SK-N-SH (cell line): ENCODE measurements around the gene FAM219A. TPM values are rescaled to one million over a fixed set of nuclear protein-coding genes. Genes with fewer than 3 reads are reported as not detected.
A peak's percentile ranks its signal among the peaks of the same experiment; 100 is the strongest.

Experiments used
- CTCF ChIA-PET: fragments of 300-600, 350-600 bp; formaldehyde crosslinking; extraction: SDS; loops from one replicate; lab custom pipeline; 2021; lab: Yijun Ruan, JAX
- POLR2A ChIA-PET: fragments of 350-600 bp; sonication (Branson Sonifier 250); formaldehyde crosslinking; extraction: SDS; loops from one replicate; lab custom pipeline; 2020; ENCODE audit warnings: antibody characterized with exemption, inconsistent platforms; lab: Yijun Ruan, JAX
- DNase-seq: peaks from one replicate; pipeline ENCODE4 v3.0.0; 2012
- H2AFZ ChIP-seq: fragments of 200-600 bp; sonication (generic); 2 replicates; pipeline ENCODE4 v1.8.1; 2016; ENCODE audit warnings: antibody characterized with exemption, mild to moderate bottlenecking, low read depth
- H3F3A ChIP-seq: fragments of 200-600 bp; sonication (generic); replicated peaks from 2 replicates; pipeline ENCODE3; 2016; ENCODE audit warnings: antibody characterized with exemption, mild to moderate bottlenecking; ENCODE audit not compliant: insufficient read depth
- H3K27ac ChIP-seq, 2 experiments: fragments of 200-500 bp in 1 of 2; fragments of 200-600 bp in 1 of 2; sonication (Bioruptor generic) in 1 of 2; sonication (generic), shearing (Covaris generic) in 1 of 2; 2 replicates each; pipeline versions ENCODE4 v1.5.1 to v1.6.1; 2014 to 2016; ENCODE audit warnings: low read depth in 2 of 2, inconsistent platforms in 1 of 2, low read length in 1 of 2, mild to moderate bottlenecking in 1 of 2, mixed read lengths in 1 of 2
- H3K27me3 ChIP-seq: fragments of 200-600 bp; sonication (generic), shearing (Covaris generic); 2 replicates; pipeline ENCODE4 v1.6.1; 2016; ENCODE audit warnings: mixed run types; ENCODE audit not compliant: insufficient read depth
- H3K36me3 ChIP-seq, 2 experiments: fragments of 200-500 bp in 1 of 2; fragments of 200-600 bp in 1 of 2; sonication (Bioruptor generic) in 1 of 2; sonication (generic) in 1 of 2; replicated peaks in 1 of 2; 2 replicates each; pipeline versions ENCODE3 to v1.5.1; 2014 to 2016; ENCODE audit warnings: low read length in 1 of 2, mild to moderate bottlenecking in 1 of 2; ENCODE audit not compliant: insufficient read depth in 2 of 2, control insufficient read depth in 1 of 2
- H3K4me1 ChIP-seq, 2 experiments: fragments of 200-500 bp in 1 of 2; fragments of 200-600 bp in 1 of 2; sonication (Bioruptor generic) in 1 of 2; sonication (generic), shearing (Covaris generic) in 1 of 2; 2 replicates each; pipeline versions ENCODE4 v1.5.1 to v1.6.1; 2014 to 2016; ENCODE audit warnings: low read depth in 1 of 2, low read length in 1 of 2, mixed run types in 1 of 2; ENCODE audit not compliant: insufficient read depth in 2 of 2, control insufficient read depth in 1 of 2
- H3K4me2 ChIP-seq: fragments of 200-600 bp; sonication (generic), shearing (Covaris generic); 2 replicates; pipeline ENCODE4 v1.6.1; 2017; ENCODE audit warnings: mixed run types
- H3K4me3 ChIP-seq, 2 experiments: fragments of 200-500 bp in 1 of 2; fragments of 200-600 bp in 1 of 2; sonication (Bioruptor generic) in 1 of 2; sonication (generic), shearing (Covaris generic) in 1 of 2; 2 replicates each; pipeline versions ENCODE4 v1.5.1 to v1.8.1; 2014 to 2016; ENCODE audit warnings: low read depth in 2 of 2, inconsistent platforms in 1 of 2, low read length in 1 of 2, mild to moderate bottlenecking in 1 of 2, mixed read lengths in 1 of 2, moderate library complexity in 1 of 2
- H3K79me2 ChIP-seq: fragments of 200-600 bp; sonication (generic); 2 replicates; pipeline ENCODE4 v1.8.1; 2017; ENCODE audit warnings: mild to moderate bottlenecking; ENCODE audit not compliant: insufficient read depth
- H3K9ac ChIP-seq: fragments of 200-600 bp; sonication (generic); 2 replicates; pipeline ENCODE4 v1.6.1; 2017; ENCODE audit warnings: mixed run types
- H3K9me2 ChIP-seq: fragments of 200-600 bp; sonication (generic); 2 replicates; pipeline ENCODE4 v1.6.1; 2017; ENCODE audit warnings: mixed run types
- H3K9me3 ChIP-seq: fragments of 200-600 bp; sonication (generic); 2 replicates; pipeline ENCODE4 v1.6.1; 2017; ENCODE audit warnings: mixed run types, mild to moderate bottlenecking, moderate library complexity
- H4K20me1 ChIP-seq: fragments of 200-600 bp; sonication (generic); 2 replicates; pipeline ENCODE4 v1.6.1; 2017; ENCODE audit warnings: mild to moderate bottlenecking, mixed run types; ENCODE audit not compliant: insufficient read depth
- EP300 ChIP-seq, 2 experiments: IDR thresholded peaks; 2 replicates each; pipeline versions ENCODE4 v1.4.0 to v1.6.1; 2012; ENCODE audit warnings: borderline replicate concordance in 1 of 2, low read depth in 1 of 2, low read length in 1 of 2
- FOXM1 ChIP-seq: IDR thresholded peaks from 2 replicates; pipeline ENCODE4 v1.4.0; 2012; ENCODE audit warnings: low read depth, mild to moderate bottlenecking
- MEF2A ChIP-seq: IDR thresholded peaks from 2 replicates; pipeline ENCODE4 v1.4.0; 2012; ENCODE audit warnings: low read depth, borderline replicate concordance
- NFIC ChIP-seq: IDR thresholded peaks from 2 replicates; pipeline ENCODE4 v1.4.0; 2012; ENCODE audit warnings: borderline replicate concordance
- REST ChIP-seq: IDR thresholded peaks from 2 replicates; pipeline ENCODE4 v1.6.1; 2012; ENCODE audit warnings: mild to moderate bottlenecking, low read depth, low read length, moderate library complexity
- USF2 ChIP-seq: fragments of 150-350 bp; IDR thresholded peaks from 2 replicates; pipeline ENCODE4 v1.6.1; 2017; ENCODE audit warnings: antibody characterized with exemption, low read length, low read depth, borderline replicate concordance
- WGBS: methylation state at CpG from one replicate; pipeline ENCODE4 v1.1.6; 2017; ENCODE audit warnings: low lambda C conversion rate; 5-methylcytosine and 5-hydroxymethylcytosine counted together
- polyA plus RNA-seq, 3 experiments: library from polyadenylated mRNA; depleted of rRNA; stranded (reverse); fragments of >200 nt; gene quantifications; 2 replicates each; pipeline ENCODE4 v1.2.3, GENCODE V29; 2012
- TF ChIP-seq, protein P1 (sequence below): IDR thresholded peaks from 2 replicates; pipeline ENCODE4 v1.4.0; 2012; ENCODE audit warnings: low read depth

FAM219A gene
- polyA plus RNA-seq, 1 of the 3 experiments (the other 2 are of a cell fraction) = 15.7 TPM

- whole genome bisulfite sequencing = 80% methylated on average over 4 of the region's 6 CpGs
- no peak overlapping the region for H3K4me3 ChIP-seq
- no peak for TF ChIP-seq MEF2A
- no peak for TF ChIP-seq USF2
- TF ChIP-seq, protein P1, sequence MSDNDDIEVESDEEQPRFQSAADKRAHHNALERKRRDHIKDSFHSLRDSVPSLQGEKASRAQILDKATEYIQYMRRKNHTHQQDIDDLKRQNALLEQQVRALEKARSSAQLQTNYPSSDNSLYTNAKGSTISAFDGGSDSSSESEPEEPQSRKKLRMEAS = no peak
- TF ChIP-seq FOXM1 = no peak
- no peak for TF ChIP-seq EP300 (IDR thresholded peaks at IDR 0.05; ENCODE audit: borderline replicate concordance in 1 of 2, low read depth in 1 of 2, low read length in 1 of 2)
- H3K27me3 ChIP-seq = no peaks in the 10 kb centered on the region
- no peak overlapping the region for H3K4me2 ChIP-seq
- H3K27ac ChIP-seq = no peak overlapping the region
- ChIA-PET POLR2A (no interaction called here), CTCF (interaction anchor here (0.7 to 13.3 kb wide), 10 partner anchors 11 to 164 kb away, joined by 3 to 103 read pairs (median 5); no protein-coding TSS in a partner anchor)
- no peaks in the 10 kb centered on the region for H3F3A ChIP-seq
- DNase-seq = no peak
- H3K79me2 ChIP-seq = no peaks in the 10 kb centered on the region
- no peaks in the 10 kb centered on the region for H3K36me3 ChIP-seq
- H3K4me1 ChIP-seq = no peaks in the 10 kb centered on the region; a peak in 1 of 4 replicates
- no peaks in the 10 kb centered on the region for H3K9me3 ChIP-seq
- H4K20me1 ChIP-seq = no peaks in the 10 kb centered on the region
- no peak overlapping the region for H2AFZ ChIP-seq
- H3K9ac ChIP-seq = no peak overlapping the region
- no peaks in the 10 kb centered on the region for H3K9me2 ChIP-seq
Observed at GRCh38 chr9:34496149-34496712, 37.9 kb upstream of the FAM219A start.

DNA sequence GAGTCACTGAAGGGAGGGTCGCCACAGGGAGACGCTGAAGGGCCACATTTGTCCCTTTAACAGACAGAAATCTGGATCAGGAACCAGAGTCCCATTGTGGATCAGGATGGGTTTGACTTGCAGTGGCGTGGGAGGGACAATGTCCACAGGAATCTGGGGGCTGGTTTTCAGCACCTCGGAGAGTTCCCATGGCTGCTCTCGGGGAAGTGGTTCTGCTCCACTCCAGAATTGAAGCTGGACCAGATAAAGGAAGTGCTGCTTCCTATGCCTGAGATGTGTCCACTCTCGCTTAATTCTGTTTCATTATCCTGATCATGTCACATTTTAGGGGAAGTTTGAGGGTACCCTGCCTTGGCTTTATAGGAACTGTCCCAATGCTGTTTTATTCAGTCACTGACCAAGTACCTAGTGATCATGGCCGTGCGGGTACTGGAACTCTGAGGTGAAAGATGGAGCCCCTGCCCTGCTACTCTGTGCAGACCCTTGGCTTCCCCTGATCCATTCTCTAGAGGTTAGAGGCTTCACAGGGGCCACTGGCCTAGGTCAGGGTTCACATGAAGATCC, 35.7 kb upstream of the FAM219A start:
- ChIA-PET POLR2A (no interaction called here), CTCF (interaction anchor here (0.8 to 13.3 kb wide), 10 partner anchors 7 to 162 kb away, joined by 3 to 103 read pairs (median 6); no protein-coding TSS in a partner anchor)
- no peak overlapping the region for H3K27ac ChIP-seq
- 67% methylated on average over 8 of the region's 8 CpGs for WGBS
- TF ChIP-seq NFIC (no peak), REST (peak; percentile 98)
- no peaks in the 10 kb centered on the region for H3F3A ChIP-seq
- H3K9ac ChIP-seq = no peak overlapping the region
- no peaks in the 10 kb centered on the region for H3K79me2 ChIP-seq
- H2AFZ ChIP-seq = no peak overlapping the region
- peaks cover 0 to 6% of the 10 kb centered on the region in 2 experiments; a peak in 1 of 4 replicates for H3K4me1 ChIP-seq
- no peak for DNase-seq
- no peaks in the 10 kb centered on the region for H3K9me2 ChIP-seq
- no peak overlapping the region for H3K4me2 ChIP-seq
- H4K20me1 ChIP-seq = no peaks in the 10 kb centered on the region
- no peak overlapping the region for H3K4me3 ChIP-seq
- H3K27me3 ChIP-seq = no peaks in the 10 kb centered on the region; the same call in 1 of the 2 replicates
- H3K36me3 ChIP-seq = no peaks in the 10 kb centered on the region
- H3K9me3 ChIP-seq = no peaks in the 10 kb centered on the region
